SIG-M5 (cell line): ENCODE results near the gene CD2.
"Not testable (repeated sequence)": the region's sequence is repeated elsewhere in the genome, so short reads cannot be mapped to it uniquely, and the experiment has no call there.

ENCODE experiments used
- DNase-seq: peaks from one replicate; lab custom pipeline; 2025; lab: John Stamatoyannopoulos, UW

Gene CD2

DNA sequence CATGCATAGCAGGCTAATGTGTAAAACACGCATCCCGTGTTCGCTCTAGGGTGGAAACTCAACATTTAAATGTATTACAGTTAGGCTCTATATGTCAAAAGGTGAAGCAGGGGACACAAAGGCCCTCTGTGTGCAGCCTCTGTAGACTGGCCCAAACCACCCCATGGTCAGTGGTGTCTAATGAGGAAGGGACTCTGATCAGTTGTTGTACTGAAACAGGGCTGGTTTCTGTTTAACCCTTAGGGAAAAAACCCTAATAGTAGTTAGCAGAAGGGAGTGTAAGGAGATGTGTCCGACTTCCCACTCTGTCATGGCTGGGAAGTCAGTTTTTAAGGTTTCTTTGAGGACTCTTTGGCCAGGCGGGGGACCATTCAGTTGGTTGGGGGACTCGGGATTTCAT lies 21.5 kb upstream of the CD2 start:
- no peak for DNase-seq

DNA sequence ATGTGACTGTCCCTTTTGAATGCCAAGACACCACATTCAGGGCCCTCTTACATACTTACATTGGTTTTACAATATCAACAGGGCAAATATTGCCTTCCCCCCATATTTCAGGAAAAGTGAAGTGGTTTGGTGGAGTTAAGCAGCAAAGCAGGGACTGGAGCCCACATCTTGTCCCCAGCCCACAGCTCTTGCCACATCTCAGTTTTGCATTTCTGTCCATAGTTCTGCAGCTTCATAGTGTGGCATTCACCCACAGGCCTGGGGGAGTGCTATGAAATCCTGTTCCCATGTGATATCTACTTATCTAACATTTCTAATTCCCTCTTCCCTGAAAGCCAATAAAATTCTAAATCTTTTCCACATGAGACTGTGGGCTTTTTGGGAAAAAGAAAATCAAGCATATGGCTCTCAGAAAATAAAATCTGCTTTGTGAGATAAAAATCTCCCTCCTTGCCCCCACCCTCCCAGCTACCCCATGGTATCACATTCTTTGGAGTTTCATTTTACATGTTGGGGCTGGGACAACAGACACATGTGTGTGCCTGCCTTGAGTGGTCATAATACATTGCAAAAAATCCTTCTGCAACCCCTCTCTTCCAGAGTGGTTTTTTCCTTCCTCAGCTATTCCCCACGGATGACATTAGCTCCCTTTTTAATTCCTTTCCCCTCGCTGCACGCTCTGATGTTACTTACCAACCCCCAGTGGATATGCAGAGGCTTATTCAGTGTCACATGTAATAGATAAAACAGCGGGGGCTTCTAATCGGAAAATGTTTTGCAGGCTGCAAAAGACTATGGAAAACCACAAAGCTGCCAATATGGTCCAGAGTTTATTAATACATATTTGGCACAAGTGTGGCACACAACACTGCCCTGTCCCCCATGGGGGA lies 20.5 kb upstream of the CD2 start:
- DNase-seq, result no peak

DNA sequence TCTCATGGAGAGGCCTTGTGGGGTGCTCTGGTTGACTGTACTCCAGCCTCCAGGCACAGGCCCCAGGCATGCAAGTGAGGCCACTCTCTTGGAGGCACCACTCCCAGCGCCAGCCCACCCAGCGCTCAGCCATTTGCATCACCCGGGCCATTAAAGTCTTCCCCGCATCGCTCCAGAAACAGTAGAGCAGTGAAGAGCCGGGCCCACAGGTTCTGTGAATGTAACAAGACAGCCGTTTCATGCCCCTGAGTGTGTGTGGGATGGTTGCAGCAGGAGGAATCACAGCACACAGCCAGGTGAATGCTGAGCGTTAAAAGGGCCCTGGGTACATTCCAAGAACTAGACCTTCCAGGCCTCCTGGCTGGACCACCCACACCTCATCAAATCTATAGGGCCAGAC lies 19.0 kb upstream of the CD2 start:
- no peak for DNase-seq

DNA sequence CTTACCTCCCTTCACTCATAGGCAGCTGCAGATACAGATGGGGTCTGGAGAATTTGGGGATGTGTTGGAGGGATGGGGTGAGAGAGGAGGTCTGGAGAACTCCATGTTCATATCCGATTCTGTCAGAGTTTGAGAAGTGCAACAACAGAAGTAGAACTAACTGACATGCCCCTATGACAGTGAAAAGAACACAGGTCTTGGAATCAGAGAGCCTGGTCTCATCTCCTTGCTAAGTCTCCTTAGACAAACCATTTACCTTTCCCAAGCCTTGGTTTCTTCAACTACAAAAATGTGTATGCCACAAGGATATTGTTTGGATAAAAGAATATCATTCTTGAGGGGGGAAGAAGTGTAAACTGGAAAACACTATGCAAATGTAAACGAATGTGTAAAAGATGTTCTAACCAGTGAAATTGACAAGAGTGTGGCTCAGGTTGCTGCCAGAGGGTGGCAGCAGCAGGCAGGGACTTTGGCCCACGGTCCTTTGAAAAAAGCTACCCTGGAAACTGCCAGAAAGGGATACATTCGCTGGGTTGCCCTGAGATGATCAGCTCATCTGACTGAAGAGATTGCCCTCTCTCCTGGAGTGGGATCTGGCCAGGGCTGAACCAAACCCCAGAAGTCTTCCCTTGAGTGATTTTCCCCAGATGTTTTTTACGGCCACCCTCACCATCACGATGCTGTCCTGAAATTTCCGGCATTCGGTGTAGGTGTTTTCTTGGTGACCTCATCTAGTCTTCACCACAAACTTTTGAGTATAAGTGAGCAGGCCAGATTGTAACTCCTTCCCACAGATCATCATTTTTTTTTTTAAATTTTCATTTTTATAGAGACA lies 17.0 kb upstream of the CD2 start:
- no peak for DNase-seq

DNA sequence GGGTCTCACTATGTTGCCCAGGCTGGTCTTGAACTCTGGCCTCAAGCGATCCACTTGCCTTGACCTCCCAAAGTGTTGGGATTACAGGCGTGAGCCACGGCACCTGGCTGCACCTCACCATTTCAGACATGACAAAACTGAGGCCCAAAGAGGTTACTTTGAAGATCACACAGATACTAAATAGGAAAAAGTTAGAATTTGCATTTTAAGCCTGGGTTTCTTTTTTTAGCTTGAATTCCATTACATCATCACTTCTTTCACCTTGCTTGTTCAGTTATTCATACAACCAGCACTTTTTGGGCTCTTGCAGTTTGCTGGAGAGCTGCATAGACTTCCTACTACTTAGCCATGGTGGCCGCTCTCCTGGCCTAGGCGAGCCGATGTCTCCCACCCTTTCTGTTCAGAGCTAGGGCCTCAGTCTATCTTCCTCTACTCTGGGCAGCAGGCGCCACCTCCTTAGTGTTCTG lies 16.3 kb upstream of the CD2 start:
- no peak for DNase-seq

DNA sequence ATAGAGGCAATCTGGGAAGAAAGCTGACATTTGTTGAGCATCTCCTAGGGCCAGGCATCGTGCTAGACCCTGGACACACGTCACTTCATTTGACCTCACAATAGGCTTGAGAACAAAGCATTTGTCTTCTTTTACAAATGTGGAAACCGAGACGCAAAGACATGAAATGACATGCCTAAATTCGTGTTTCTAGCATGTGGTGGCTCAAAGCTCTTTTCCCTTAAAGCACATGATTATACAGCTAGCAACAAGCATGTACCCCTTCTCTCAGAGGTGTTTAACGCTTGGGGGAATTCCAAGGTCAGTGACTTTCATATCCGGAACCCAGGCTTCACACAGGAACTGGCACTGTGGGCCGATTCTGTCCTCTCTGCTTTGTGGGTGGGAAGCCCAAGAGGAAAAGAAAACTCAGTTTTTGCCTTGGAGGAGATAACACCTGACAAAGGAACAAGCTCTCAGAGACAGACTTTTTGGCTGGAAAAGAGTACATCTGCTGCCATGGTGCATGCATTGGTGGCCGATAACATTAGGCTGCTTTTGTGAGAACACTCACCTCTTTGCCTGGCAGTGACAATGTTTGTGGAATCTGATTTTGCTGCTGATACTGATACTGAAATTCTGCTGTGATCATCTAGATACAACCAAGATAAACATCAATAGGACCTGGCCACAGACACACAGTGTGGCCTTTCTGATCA lies 15.4 kb upstream of the CD2 start:
- no peak for DNase-seq

DNA sequence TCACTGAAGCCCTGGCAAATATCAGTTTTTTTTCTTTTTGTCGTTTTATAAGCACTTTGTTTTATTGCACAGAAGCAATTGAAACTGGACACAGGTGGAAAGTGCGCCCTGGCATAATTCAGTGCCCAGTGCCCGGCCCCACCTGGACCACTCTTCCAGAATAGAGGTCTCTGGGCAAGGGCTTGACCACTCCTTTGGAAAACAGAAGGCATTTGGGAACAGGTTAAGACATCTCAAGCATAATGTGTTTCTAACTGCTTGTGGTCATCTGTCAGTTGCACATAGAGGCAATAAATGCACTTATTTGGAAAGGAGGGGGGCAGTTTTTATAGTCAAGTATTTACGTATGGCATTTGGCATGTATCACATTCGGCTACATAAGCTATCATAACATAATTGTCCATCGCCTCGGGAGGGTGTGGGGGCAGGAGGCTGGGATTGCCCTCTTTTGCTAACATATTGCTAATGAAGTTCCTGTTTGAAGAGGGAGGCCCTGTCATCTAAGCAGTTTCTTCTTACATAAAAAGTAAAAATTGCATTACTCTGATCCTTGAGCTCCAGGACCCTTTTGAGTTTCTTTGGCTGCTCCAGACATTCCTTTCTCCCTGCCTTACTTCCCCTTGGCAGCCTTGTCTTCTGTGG lies 14.7 kb upstream of the CD2 start:
- no peak for DNase-seq

DNA sequence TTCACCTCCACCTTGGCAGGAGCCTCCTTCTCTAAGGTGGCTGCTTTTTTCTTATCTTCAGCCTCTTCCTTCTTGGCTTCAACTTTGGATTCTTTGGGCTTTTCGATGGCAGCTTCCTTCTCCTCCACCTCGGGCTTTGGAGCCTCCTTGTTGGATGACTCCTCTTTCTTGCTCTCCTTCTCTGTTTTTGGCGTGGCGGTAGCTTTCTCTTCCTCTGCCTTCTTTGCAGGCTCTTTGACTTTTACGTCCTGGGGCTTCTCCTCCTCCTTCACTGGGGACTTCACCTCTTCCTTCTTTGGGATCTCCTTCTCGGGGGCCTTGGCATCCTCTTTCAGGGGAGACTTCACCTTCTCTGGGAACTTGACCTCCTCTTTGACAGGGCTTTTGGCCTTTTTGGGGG lies 13.9 kb upstream of the CD2 start:
- DNase-seq, result no peak

DNA sequence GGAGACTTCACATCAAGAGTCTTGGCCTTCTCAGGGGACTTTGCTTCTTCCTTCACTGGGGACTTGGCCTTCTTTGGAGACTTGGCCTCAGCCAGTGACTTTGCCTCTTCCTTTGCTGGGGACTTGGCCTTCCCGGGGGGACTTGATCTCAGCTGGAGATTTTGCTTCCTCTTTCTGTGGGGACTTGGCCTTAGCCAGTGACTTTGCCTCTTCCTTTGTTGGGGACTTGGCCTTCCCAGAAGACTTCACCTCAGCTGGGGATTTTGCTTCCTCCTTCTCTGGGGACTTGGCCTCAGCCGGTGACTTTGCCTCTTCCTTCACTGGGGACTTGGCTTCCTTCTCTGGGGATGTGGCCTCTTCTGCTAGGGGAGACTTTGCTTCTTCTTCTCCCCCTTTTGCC lies 13.5 kb upstream of the CD2 start:
- no peak for DNase-seq

DNA sequence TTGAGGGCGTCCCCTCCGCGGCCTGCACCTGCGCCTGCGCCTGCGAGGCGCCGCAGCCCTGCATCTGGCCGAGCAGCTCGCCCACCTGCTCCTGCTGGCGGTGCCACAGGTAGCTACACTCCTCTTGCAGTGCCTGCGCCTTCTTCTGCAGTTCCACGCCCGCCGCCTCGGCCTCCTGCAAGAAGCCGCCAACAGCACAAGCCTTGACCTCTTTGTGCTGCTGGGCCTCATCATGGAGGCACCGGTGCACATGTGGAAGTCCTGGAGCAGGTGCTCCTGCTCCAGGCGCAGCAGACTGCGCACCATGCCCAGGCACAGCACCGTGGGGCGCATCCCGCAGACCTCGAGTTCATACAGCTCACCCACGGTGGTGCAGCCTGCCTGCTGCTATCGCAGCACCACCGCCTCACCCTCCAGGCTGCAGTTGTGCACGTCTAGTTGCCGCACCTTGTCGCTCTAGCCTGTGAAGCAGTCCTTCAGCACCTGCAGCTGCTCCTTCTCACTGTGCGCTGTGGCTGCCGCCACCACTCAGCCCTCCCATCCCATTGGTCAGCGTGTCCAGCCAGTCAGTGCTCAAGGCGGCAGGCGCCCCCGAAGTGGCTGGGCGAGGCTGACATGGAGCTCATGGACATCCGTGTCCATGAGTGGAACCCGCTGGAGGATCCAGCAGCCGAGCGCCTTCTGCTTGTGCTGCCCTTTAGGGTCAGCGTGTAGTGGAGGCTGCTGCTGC lies 12.2 kb upstream of the CD2 start:
- no peak for DNase-seq

DNA sequence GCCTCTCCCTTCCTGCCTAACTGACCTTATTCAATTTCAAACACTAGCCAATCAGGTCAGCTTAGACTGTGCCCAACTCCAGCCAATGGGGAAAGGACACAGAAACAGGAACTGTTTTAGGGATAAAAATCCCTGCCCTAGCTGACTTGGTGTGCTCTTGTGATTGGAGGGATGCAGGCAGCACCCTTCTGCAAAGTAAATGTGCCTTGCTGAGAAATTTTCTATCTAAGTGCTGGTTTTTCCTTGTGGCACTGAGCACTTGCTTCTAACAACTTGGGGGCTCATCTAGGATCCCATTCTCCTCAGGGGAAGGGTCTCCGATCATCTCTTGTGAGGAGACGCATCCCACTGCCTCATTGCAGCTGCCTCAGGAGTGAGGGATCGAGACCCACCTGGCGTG lies 10.7 kb upstream of the CD2 start:
- DNase-seq, result no peak

DNA sequence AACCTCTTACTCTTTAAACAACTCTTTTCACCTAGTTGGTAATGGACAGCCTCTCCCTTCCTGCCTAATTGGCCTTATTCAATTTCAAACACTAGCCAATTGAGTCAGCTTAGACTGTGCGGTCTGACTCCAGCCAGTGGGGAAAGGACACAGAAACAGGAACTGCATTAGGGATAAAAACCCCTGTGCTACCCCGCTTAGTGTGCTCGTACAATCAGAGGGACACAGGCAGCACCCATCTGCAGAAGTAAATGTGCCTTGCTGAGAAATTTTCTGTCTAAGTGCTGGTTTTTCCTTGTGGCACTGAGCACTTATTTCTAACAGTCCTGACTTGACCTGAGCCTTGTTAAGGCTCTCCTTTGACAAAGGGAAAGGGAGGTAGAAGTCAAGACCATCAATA lies 6.0 kb upstream of the CD2 start:
- DNase-seq, result no peak

DNA sequence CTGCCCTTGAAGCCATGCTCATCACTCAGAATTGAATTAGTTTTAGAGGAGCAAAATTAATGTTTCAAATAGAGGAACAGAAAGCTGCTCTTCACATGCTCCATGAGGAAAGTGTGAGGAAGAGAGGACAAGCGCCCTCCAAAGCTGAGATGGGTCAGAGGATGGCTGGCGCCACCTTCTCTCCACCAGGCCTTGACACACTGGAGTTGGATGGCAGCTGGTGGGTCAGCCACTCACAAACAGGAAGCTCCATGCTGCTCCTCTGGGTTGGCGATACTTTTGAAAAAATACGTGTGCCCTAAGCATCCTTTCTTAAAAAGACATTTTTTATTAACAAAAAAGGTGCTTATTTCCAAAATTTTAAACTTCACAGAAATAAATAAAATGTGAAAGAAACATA lies 3.1 kb upstream of the CD2 start:
- DNase-seq, result no peak

DNA sequence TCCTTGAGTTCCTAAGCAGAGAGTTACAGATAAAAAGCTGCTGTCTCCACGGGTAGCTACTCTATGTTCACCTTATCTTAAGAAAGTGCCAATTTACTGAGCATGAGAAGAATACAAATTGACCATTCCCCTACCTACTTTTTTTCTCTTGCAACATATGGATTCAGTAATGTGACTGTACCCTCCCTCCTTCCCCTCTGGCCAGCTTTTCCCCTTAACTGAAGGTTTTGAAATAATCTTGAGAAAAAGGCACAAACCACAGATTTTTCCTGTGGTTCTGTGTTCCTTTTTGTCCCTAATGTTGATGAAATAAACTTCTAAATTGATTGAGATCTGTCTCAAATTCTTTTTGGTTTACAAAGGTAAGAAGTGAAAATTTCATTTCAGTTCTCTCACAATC lies 2.6 kb upstream of the CD2 start:
- no peak for DNase-seq

DNA sequence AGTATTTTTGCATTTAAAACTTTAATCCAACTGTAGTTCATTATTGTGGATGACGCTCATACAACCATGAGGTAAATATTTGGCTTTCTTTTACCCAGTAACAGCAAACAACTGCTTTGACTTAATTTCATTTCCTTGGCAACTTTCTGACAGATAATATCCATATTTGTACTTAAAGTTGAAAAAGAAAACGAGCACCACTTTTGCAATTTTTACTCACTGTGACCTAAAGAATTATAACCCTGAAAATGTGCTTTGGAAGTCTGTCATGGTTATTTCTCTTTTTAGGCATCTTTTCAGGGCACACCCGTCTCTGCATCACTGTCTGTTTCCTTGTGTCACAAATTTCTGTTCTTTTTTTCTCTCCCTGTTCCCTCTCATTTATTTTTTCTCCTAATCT lies 918 bp upstream of the CD2 start:
- DNase-seq, result no peak

DNA sequence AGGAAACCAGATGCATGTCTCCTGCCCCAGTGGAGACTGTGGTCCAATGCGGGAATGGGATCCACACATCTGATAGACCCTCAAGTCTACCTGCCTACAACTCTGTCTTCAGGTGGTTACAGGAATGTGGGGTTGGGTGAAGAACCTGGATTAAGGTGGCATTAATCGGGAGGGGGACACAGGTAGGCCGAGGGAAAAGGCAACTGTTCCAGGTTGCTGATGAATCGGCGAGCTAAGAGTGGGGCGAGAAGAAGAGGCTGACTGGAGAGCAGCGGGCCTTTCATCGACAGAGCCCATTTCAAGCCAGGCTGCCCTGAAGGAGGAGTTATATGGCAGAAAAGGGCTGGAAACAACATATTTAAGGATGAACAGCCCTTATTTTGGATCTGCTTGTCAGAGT lies 836 bp downstream of the CD2 start:
- no peak for DNase-seq

DNA sequence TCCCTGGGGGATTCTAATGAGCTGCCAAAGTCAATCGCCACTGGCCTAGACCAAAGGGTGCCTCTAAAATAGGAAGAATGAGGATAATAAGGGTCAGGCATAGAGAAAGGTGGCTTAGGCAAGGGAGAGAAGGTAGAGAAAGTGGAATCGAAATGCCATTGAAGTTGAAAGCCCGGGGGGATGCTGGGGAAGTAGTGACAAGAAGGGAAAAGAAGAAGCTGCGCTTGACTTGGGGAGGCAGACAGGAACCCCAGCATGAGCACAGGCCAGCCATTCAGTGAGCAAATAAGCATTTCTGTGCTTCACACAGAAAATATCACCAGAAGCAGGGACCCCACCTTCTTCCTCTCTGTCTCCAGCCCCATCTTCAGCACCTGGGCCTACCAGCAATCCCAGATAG lies 1.5 kb downstream of the CD2 start:
- no peak for DNase-seq

DNA sequence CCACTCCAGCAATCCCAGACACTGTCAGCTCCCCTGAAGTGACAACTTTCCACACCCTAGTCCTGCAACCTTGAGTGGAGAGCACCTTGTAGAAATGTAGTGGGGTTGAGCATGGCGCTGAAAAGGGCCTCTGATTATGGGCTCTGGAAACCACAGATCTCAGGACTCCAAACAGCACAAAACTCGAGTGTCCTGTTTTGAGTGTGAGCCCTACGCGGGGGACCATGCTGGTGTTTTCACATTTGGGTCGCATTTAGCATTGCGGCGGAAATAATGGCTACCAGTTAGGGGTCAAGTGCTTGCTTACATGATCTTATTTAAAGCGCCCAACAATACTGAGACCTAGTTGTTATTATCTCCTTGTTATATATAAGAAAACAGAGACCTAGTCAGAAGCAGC lies 1.9 kb downstream of the CD2 start:
- not testable (repeated sequence) for DNase-seq

DNA sequence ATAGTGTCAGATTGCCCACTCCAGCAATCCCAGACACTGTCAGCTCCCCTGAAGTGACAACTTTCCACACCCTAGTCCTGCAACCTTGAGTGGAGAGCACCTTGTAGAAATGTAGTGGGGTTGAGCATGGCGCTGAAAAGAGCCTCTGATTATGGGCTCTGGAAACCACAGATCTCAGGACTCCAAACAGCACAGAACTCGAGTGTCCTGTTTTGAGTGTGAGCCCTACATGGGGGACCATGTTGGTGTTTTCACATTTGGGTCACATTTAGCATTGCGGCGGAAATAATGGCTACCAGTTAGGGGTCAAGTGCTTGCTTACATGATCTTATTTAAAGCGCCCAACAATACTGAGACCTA lies 4.2 kb downstream of the CD2 start:
- DNase-seq, result not testable (repeated sequence)

DNA sequence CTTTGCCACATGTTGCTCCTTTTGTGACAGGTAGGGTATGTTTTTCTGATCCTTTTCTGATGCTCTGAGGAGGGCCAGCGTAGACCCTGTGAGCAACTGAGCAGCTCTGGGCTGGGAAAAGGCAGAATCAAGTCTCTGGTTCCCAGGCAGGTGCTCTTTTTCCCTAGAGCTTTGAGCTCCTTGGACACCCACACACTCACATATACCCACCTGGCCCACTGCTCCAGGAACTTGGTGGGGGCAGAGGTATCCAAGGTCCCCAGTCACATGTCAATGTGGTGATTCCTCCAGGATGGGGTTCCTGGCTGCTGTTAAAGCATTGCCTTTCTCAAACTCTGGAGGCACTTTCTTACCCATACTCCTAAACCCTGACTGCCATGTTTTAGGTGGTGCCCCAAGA lies 5.4 kb downstream of the CD2 start:
- no peak for DNase-seq

DNA sequence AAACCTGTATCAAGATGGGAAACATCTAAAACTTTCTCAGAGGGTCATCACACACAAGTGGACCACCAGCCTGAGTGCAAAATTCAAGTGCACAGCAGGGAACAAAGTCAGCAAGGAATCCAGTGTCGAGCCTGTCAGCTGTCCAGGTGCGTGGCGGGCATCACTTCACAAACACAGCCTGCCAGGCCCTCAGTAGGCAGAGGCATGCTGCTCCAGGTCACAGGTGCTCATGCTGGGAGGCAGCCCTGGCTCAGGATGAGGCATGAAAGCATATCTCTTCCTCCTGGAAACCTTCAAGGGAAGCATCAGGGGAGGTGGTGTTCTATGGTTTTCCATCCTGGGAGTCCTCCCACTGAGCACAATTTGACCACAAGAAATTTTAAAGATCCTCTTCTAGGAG lies 6.3 kb downstream of the CD2 start:
- no peak for DNase-seq
